CD4-positive, alpha-beta T cell treated with Interleukin-10 for 1 hour (primary cell): ENCODE data around the gene SRRM1.

Experiments used
- DNase-seq: peaks from one replicate; pipeline ENCODE4 v3.0.0-alpha.2; 2020

The SRRM1 gene

DNA sequence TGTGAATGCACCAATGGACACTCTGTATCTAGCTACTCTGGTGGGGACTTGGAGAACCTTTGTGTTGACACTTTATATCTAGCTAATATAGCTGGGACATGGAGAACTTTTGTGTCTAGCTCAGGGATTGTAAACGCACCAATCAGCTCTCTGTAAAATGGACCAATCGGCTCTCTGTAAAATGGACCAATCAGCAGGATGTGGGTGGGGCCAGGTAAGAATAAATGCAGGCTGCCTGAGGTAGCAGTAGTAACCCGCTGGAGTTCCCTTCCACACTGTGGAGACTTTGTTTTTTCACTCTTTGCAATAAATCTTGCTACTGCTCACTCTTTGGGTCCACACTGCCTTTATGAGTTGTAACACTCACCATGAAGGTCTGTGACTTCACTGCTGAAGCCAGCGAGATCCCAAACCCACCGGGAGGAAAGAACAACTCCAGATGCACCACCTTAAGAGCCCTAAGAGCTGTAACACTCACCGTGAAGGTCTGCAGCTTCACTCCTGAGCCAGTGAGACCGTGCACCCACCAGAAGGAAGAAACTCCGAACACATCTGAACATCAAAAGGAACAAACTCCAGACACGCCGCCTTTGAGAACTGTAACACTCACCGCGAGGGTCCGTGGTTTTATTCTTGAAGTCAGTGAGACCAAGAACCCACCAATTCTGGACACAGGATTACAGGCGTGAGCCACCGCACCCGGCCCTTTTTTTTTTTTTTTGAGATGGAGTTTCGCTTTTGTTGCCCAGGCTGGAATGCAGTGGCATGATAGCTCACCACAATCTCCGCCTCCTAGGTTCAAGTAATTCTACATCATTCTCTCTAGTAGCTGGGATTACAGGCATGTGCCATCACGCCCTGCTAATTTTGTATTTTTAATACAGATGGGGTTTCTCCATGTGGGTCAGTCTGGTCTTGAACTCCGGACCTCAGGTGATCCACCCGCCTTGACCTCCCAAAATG lies 79.3 kb downstream of the SRRM1 start:
- DNase-seq = peak; percentile 40
